B cell (primary cell): ENCODE measurements around the gene WDR11. TPM values are rescaled to one million over a fixed set of nuclear protein-coding genes. Genes with fewer than 3 reads are reported as not detected.

ENCODE experiments used
- ATAC-seq: fragments of 200-7000 bp; cut with Tn5 transposase; one replicate; pipeline ENCODE4 v1.10.0; 2021; ENCODE audit warnings: low read depth, mild to moderate bottlenecking, moderate number of reproducible peaks, moderate library complexity
- CTCF ChIA-PET: fragments of 350-600 bp; sonication (Branson Sonifier 250); formaldehyde crosslinking; loops from one replicate; lab custom pipeline; 2021; ENCODE audit warnings: antibody characterized with exemption, inconsistent platforms; lab: Charles Lee
- POLR2A ChIA-PET: fragments of 350-600 bp; sonication (Branson Sonifier 250); formaldehyde crosslinking; loops from one replicate; lab custom pipeline; 2021; ENCODE audit warnings: antibody characterized with exemption; lab: Charles Lee
- DNase-seq: peaks from one replicate; pipeline ENCODE4 v3.0.0; 2013
- H2AFZ ChIP-seq: 2 replicates; pipeline ENCODE4 v1.6.1; 2012; ENCODE audit warnings: mild to moderate bottlenecking, low read depth, low read length; ENCODE audit not compliant: insufficient read depth, poor library complexity, severe bottlenecking
- H3K27ac ChIP-seq, 2 donors: 1 replicate in 1 of 2; 2 replicates in 1 of 2; pipeline ENCODE4 v1.5.1; 2012 to 2013; ENCODE audit warnings: low read length in 2 of 2, mild to moderate bottlenecking in 2 of 2, moderate library complexity in 1 of 2
- H3K27me3 ChIP-seq, 4 experiments: fragments of 200-600 bp in 1 of 4; sonication (generic) in 1 of 4; replicated peaks in 1 of 4; 1 replicate in 2 of 4; 2 replicates in 2 of 4; pipeline versions ENCODE4 v1.6.1 to v1.7.0; 2013 to 2016; ENCODE audit warnings: low read length in 3 of 4, mild to moderate bottlenecking in 2 of 4, mixed read lengths in 1 of 4, moderate library complexity in 1 of 4; ENCODE audit not compliant: insufficient read depth in 4 of 4, control insufficient read depth in 3 of 4; ENCODE audit errors: control extremely low read depth in 1 of 4
- H3K36me3 ChIP-seq, 2 experiments: replicated peaks in 1 of 2; 1 replicate in 1 of 2; 2 replicates in 1 of 2; pipeline versions ENCODE4 v1.6.1 to v1.7.1; 2013; ENCODE audit warnings: low read length in 1 of 2; ENCODE audit not compliant: insufficient read depth in 2 of 2, control insufficient read depth in 1 of 2; ENCODE audit errors: control extremely low read depth in 1 of 2, extremely low read depth in 1 of 2
- H3K4me1 ChIP-seq, 2 donors: fragments of 200-600 bp in 1 of 2; sonication (generic) in 1 of 2; 1 replicate in 1 of 2; 2 replicates in 1 of 2; pipeline versions ENCODE4 v1.5.1 to v1.6.1; 2013 to 2017; ENCODE audit warnings: low read length in 2 of 2; ENCODE audit not compliant: control insufficient read depth in 2 of 2, insufficient read depth in 2 of 2
- H3K4me2 ChIP-seq: replicated peaks from 2 replicates; pipeline ENCODE3; 2012; ENCODE audit warnings: mild to moderate bottlenecking, low read depth, low read length; ENCODE audit not compliant: poor library complexity, severe bottlenecking
- H3K4me3 ChIP-seq, 5 experiments: fragments of 200-600 bp in 1 of 5; sonication (generic) in 1 of 5; 1 replicate in 3 of 5; 2 replicates in 2 of 5; pipeline versions ENCODE4 v1.5.1 to v1.7.0; 2011 to 2016; ENCODE audit warnings: low read length in 4 of 5, mild to moderate bottlenecking in 4 of 5, low read depth in 2 of 5, control low read depth in 1 of 5, moderate library complexity in 1 of 5; ENCODE audit not compliant: insufficient read depth in 1 of 5; ENCODE audit errors: control extremely low read depth in 1 of 5, extremely low read depth in 1 of 5
- H3K79me2 ChIP-seq: fragments of 200-600 bp; sonication (generic); one replicate; pipeline ENCODE4 v1.6.0; 2016; ENCODE audit warnings: low read length; ENCODE audit not compliant: control insufficient read depth, insufficient read depth
- H3K9ac ChIP-seq: fragments of 200-600 bp; sonication (generic); 2 replicates; pipeline ENCODE4 v1.6.1; 2017; ENCODE audit warnings: mild to moderate bottlenecking, low read length, moderate library complexity
- H3K9me3 ChIP-seq, 3 donors: one replicate each; pipeline versions ENCODE4 v1.6.1 to v1.7.1; 2013; ENCODE audit warnings: low read length in 2 of 3; ENCODE audit not compliant: control insufficient read depth in 2 of 3, insufficient read depth in 1 of 3; ENCODE audit errors: control extremely low read depth in 1 of 3
- H4K20me1 ChIP-seq: 2 replicates; pipeline ENCODE4 v1.6.0; 2012; ENCODE audit warnings: mild to moderate bottlenecking, low read length; ENCODE audit not compliant: insufficient read depth, control insufficient read depth, poor library complexity, severe bottlenecking
- H3K27ac Mint-ChIP-seq: one replicate; pipeline ENCODE4 v1.8.0; 2021; ENCODE audit warnings: mixed read lengths
- H3K27me3 Mint-ChIP-seq: one replicate; pipeline ENCODE4 v1.8.0; 2021; ENCODE audit warnings: mixed read lengths
- H3K4me1 Mint-ChIP-seq: one replicate; pipeline ENCODE4 v1.8.0; 2021; ENCODE audit warnings: mixed read lengths
- H3K4me3 Mint-ChIP-seq: one replicate; pipeline ENCODE4 v1.8.0; 2021; ENCODE audit warnings: mixed read lengths
- H3K9me3 Mint-ChIP-seq: one replicate; pipeline ENCODE4 v1.8.0; 2022; ENCODE audit warnings: mixed read lengths; ENCODE audit not compliant: insufficient read depth
- CTCF ChIP-seq: fragments of 200-600 bp; IDR thresholded peaks from one replicate; pipeline ENCODE4 v1.8.0; 2022; ENCODE audit warnings: antibody characterized with exemption, mild to moderate bottlenecking
- EZH2 ChIP-seq: IDR thresholded peaks from 2 replicates; pipeline ENCODE4 v1.6.1; 2012; ENCODE audit warnings: borderline replicate concordance, low read depth, mild to moderate bottlenecking, moderate library complexity, low read length; ENCODE audit not compliant: insufficient read depth, poor library complexity, severe bottlenecking
- WGBS: methylation state at CpG from one replicate; pipeline ENCODE4 v1.1.5; 2013; ENCODE audit warnings: missing lambda C conversion rate; ENCODE audit not compliant: insufficient coverage; 5-methylcytosine and 5-hydroxymethylcytosine counted together
- intact Hi-C: fragments of 100-400 bp; cut with micrococcal nuclease; formaldehyde crosslinking; loops from one replicate; pipeline ENCODE4 v1.10.0; 2022
- polyA plus RNA-seq: library from polyadenylated mRNA; depleted of rRNA; stranded (reverse); fragments of >200 nt; gene quantifications from 2 replicates; pipeline ENCODE4 v1.2.3, GENCODE V29; 2012
- total RNA-seq, 2 donors: library from RNA; stranded (reverse); fragments of 120-200 nt in 1 of 2; gene quantifications; 1 replicate in 1 of 2; 2 replicates in 1 of 2; pipeline versions ENCODE4 v1.2.3 to v1.2.4, GENCODE V29; 2013 to 2022

The WDR11 gene
- total and polyA plus RNA-seq, 2 donors (not counting 1 experiment from before 2014, with no cell fraction given), result 94.4 to 230 TPM

GRCh38 chr10:120897343-120897742 is 46.2 kb downstream of the WDR11 start:
- ChIA-PET POLR2A (no interaction called here), CTCF (no interaction called here)
- H3K9me3 ChIP-seq, result no peaks in the 10 kb centered on the region
- H3K9ac ChIP-seq, result no peak overlapping the region
- H4K20me1 ChIP-seq, result no peaks in the 10 kb centered on the region
- Mint-ChIP-seq H3K27me3 (no peaks in the 10 kb centered on the region), H3K9me3 (peaks cover 3% of the 10 kb centered on the region), H3K4me3 (no peak overlapping the region), H3K4me1 (no peaks in the 10 kb centered on the region), H3K27ac (no peak overlapping the region)
- H3K4me1 ChIP-seq, result no peaks in the 10 kb centered on the region
- H3K27me3 ChIP-seq, result no peaks in the 10 kb centered on the region
- H3K27ac ChIP-seq, result no peak overlapping the region
- ATAC-seq (no peak), DNase-seq (no peak)
- intact Hi-C loops, result no loop called here
- WGBS, result 100% methylated on average over 2 of the region's 2 CpGs
- H3K79me2 ChIP-seq, result no peaks in the 10 kb centered on the region
- H3K4me2 ChIP-seq, result no peak overlapping the region
- no peak overlapping the region for H3K4me3 ChIP-seq
- no peak overlapping the region for H2AFZ ChIP-seq
- TF ChIP-seq EZH2 (no peak), CTCF (no peak)
- peaks cover 9 to 43% of the 10 kb centered on the region in 2 experiments for H3K36me3 ChIP-seq

- Mint-ChIP-seq H3K4me1 (no peaks in the 10 kb centered on the region), H3K4me3 (no peak overlapping the region), H3K9me3 (peaks cover 2% of the 10 kb centered on the region), H3K27ac (no peak overlapping the region), H3K27me3 (no peaks in the 10 kb centered on the region)
- no peaks in the 10 kb centered on the region for H3K27me3 ChIP-seq
- DNase-seq (no peak), ATAC-seq (no peak)
- H3K4me2 ChIP-seq, result no peak overlapping the region
- H3K9me3 ChIP-seq, result peaks cover 0 to 11% (median 1%) of the 10 kb centered on the region in 3 donors
- H3K36me3 ChIP-seq, result peaks cover 7 to 92% of the 10 kb centered on the region in 2 experiments
- intact Hi-C loops, result no loop called here
- POLR2A ChIA-PET, result no interaction called here
- no peak for TF ChIP-seq CTCF
- TF ChIP-seq EZH2, result no peak
- no peaks in the 10 kb centered on the region for H3K4me1 ChIP-seq
- no peak overlapping the region for H3K9ac ChIP-seq
- CTCF ChIA-PET, result no interaction called here
- H2AFZ ChIP-seq, result no peak overlapping the region
- no peaks in the 10 kb centered on the region for H4K20me1 ChIP-seq
- H3K79me2 ChIP-seq, result no peaks in the 10 kb centered on the region
- no peak overlapping the region for H3K27ac ChIP-seq
- H3K4me3 ChIP-seq, result no peak overlapping the region
- WGBS, result 92% methylated on average over 9 of the region's 9 CpGs
Measured at GRCh38 chr10:120905268-120905667, 54.1 kb downstream of the WDR11 start.
